ENCODE measurements around the gene LBH.

The LBH gene

GRCh38 chr2:30302566-30302965, 71.2 kb downstream of the LBH start:
- H3K4me3 ChIP-seq (ENCODE audit: low read depth, low read length) = no peak overlapping the region
- no peak for TF ChIP-seq POLR2A (IDR thresholded peaks at IDR 0.05; ENCODE audit: extremely low read depth, insufficient read length)
- TF ChIP-seq, protein P1, sequence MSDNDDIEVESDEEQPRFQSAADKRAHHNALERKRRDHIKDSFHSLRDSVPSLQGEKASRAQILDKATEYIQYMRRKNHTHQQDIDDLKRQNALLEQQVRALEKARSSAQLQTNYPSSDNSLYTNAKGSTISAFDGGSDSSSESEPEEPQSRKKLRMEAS (IDR thresholded peaks at IDR 0.05; ENCODE audit: low read depth, low read length) = no peak
- no peak for TF ChIP-seq CTCF (IDR thresholded peaks at IDR 0.05; ENCODE audit: low read depth, low read length)
- TF ChIP-seq MYC (IDR thresholded peaks at IDR 0.05; ENCODE audit: low read depth, low read length) = no peak
- DNase-seq (ENCODE audit: low read depth) = no peak

- H3K4me3 ChIP-seq (ENCODE audit: low read depth, low read length) = no peak overlapping the region
- DNase-seq (ENCODE audit: low read depth) = no peak
- no peak for TF ChIP-seq POLR2A (IDR thresholded peaks at IDR 0.05; ENCODE audit: extremely low read depth, insufficient read length)
- TF ChIP-seq MYC (IDR thresholded peaks at IDR 0.05; ENCODE audit: low read depth, low read length) = no peak
- TF ChIP-seq CTCF (IDR thresholded peaks at IDR 0.05; ENCODE audit: low read depth, low read length) = no peak
- TF ChIP-seq, protein P1 (IDR thresholded peaks at IDR 0.05; ENCODE audit: low read depth, low read length) = no peak
Observed at GRCh38 chr2:30303095-30303494, 71.8 kb downstream of the LBH start.

- DNase-seq (ENCODE audit: low read depth) = no peak
- no peak overlapping the region for H3K4me3 ChIP-seq (ENCODE audit: low read depth, low read length)
- no peak for TF ChIP-seq CTCF (IDR thresholded peaks at IDR 0.05; ENCODE audit: low read depth, low read length)
- TF ChIP-seq, protein P1 (IDR thresholded peaks at IDR 0.05; ENCODE audit: low read depth, low read length) = no peak
Observed at GRCh38 chr2:30305235-30305634, 73.9 kb downstream of the LBH start.

DNA sequence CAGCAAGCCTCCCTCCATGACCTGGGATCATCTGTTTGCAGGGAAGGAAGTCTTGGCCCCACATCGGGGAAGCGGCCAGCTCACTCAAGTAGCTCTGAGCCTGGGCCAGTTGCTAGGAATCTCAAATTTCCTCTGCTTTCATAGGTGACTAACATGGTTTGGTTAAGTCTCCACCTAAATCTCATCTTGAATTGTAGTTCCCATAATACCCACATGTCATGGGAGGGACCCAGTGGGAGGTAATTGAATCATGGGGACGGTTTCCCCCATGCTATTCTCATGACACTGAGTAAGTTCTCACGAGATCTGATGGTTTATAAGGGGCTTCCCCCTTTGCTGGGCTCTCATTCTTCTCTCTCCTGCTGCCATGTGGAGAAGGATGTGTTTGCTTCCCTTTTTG, 75.2 kb downstream of the LBH start:
- TF ChIP-seq CTCF (IDR thresholded peaks at IDR 0.05; ENCODE audit: low read depth, low read length) = no peak
- TF ChIP-seq POLR2A (IDR thresholded peaks at IDR 0.05; ENCODE audit: extremely low read depth, insufficient read length) = no peak
- TF ChIP-seq MYC (IDR thresholded peaks at IDR 0.05; ENCODE audit: low read depth, low read length) = no peak
- TF ChIP-seq, protein P1 (IDR thresholded peaks at IDR 0.05; ENCODE audit: low read depth, low read length) = no peak
- no peak for DNase-seq (ENCODE audit: low read depth)
- H3K4me3 ChIP-seq (ENCODE audit: low read depth, low read length) = no peak overlapping the region

DNA sequence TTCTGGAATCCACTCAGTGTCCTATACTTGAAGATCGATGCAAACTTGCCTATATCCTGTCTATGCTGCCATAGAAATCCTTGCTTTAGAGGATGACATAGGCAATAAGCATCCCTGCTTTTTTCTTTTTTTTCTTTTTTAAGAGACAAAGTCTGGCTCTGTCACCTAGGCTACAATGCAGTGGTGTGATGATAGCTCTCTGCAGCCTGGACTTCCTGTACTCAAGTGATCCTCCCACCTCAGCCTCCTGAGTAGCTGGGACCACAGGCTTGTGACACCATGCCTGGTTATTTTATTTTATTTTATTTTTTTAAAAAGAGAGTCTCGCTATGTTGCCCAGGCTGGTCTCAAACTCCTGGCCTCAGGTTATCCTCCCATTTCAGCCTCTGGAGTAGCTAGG, 76.9 kb downstream of the LBH start:
- TF ChIP-seq MYC (IDR thresholded peaks at IDR 0.05; ENCODE audit: low read depth, low read length) = no peak
- TF ChIP-seq, protein P1 (IDR thresholded peaks at IDR 0.05; ENCODE audit: low read depth, low read length) = no peak
- no peak for DNase-seq (ENCODE audit: low read depth)
- H3K4me3 ChIP-seq (ENCODE audit: low read depth, low read length) = no peak overlapping the region
